HG03575 (cell line): ENCODE results near the gene PDE1C.
"Not testable (repeated sequence)": the region's sequence is repeated elsewhere in the genome, so short reads cannot be mapped to it uniquely, and the experiment has no call there.

Experiments used
- ATAC-seq: cut with Tn5 transposase; IDR thresholded peaks from one replicate; pipeline ENCODE4 v1.9.1; 2021; ENCODE audit not compliant: unreplicated experiment, insufficient number of reproducible peaks, low FRiP score; ENCODE audit errors: extremely low read depth

Gene PDE1C

DNA sequence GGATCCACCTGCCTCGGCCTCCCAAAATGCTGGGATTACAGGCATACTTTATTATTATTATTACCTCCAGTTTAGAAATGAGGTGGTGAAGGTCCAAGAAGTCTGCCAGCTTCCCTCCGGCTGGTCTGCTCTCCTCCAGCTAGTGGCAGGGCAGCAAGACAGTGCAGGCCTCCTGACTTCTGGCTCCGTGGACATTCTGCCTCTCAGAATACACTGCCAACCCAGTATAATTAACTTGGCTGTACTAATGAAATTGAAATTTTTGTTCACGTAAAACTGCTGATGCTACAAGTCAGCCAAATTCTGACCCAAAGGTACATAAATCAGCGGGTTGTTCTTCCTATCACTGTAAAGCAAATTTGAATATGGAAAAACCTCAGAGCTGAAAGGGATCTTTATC, 7.6 kb upstream of the PDE1C start:
- no peak for ATAC-seq

DNA sequence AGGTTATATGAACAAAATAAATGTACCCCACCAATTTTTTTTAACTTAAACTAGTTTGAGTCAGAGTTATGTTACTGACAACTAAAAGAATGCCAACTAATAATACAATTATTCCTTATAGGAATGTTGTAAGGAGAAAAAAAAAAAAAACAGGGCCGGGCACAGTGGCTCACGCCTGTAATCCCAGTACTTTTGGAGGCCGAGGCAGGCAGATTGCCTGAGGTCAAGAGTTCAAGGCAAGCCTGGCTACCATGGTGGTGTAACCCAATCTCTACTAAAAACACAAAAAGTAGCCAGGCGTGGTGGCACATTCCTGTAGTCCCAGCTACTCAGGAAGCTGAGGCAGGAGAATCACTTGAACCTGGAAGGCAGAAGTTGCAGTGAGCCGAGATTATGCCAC, 6.6 kb upstream of the PDE1C start:
- not testable (repeated sequence) for ATAC-seq

DNA sequence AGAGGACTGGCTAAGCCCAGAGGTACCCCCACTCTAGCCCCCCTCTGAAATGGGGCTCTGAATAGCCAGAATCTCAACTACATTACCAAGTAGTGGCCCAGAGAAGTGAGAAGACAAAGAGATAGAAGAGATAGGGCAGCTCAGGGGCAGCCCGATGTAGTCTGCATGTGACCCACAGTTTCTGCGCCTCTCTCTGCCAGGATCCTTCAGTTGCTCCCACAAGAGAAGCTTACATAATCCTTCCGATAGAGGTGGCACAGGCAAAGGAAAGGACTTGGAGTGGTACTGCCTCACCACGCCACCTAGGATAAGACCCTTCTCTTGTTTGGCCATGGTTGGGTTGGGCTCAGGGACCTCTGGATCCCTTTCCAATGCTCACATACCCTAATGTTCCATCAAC, 5.4 kb upstream of the PDE1C start:
- ATAC-seq, result no peak

- ATAC-seq, result no peak
Observed at GRCh38 chr7:32074787-32075585, 4.8 kb upstream of the PDE1C start.

GRCh38 chr7:32073533-32073932, 3.3 kb upstream of the PDE1C start:
- ATAC-seq, result no peak

- no peak for ATAC-seq
Observed at GRCh38 chr7:32072397-32072796, 2.2 kb upstream of the PDE1C start.

DNA sequence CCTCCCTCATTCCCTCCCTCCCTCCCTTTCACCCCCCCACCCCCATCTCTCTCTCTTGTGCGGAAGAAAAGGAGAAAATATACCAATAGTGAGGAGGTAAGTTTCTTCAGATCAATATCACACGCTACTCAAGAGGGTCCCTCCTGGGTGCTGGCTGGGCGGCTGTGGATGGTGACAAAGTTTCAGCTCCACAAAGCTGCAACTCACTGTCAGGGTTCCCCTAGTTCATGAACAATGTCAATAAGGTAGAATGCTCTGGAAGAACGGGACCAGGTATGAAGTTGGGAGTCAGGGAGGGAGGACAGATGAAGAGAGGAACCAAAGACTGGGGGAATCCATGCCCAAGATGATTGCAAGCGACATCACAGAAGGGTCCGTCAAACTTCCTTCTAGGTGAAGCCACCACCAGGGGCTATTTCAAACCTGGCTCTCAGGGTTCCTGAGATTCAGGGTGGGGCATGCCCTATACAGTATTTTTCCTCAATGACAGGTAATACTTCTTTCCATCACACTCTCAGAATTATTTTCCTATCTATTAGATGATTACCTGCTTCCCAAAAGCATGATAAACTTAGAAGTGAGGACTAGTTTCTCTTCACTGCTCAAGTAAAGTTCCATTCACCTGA, 1.4 kb upstream of the PDE1C start:
- ATAC-seq, result no peak

- no peak for ATAC-seq
Observed at GRCh38 chr7:32070051-32070405, 179 bp downstream of the PDE1C start.

GRCh38 chr7:32069116-32069650, 1.0 kb downstream of the PDE1C start:
- no peak for ATAC-seq

- ATAC-seq, result no peak
Observed at GRCh38 chr7:32068411-32069101, 1.7 kb downstream of the PDE1C start.

GRCh38 chr7:32066441-32066840, 3.8 kb downstream of the PDE1C start:
- ATAC-seq, result no peak

DNA sequence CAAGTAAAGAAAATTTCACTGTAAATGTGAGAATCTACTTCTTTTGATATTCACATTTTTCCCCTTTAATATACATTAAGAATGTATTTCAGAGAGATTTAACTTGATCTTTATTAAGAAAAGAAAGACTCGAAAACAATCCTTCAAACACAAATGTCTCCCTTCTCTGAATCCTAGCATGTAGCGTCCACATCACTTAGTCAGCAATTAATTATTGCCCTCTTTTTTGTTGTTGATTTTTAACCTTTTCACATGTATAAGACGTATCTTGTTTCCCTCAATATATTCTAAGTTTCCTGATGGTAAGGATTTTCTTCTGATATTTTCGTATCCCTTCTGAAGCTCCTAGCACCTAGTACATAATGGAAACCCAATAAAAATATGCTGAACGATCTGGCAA, 6.6 kb downstream of the PDE1C start:
- no peak for ATAC-seq

DNA sequence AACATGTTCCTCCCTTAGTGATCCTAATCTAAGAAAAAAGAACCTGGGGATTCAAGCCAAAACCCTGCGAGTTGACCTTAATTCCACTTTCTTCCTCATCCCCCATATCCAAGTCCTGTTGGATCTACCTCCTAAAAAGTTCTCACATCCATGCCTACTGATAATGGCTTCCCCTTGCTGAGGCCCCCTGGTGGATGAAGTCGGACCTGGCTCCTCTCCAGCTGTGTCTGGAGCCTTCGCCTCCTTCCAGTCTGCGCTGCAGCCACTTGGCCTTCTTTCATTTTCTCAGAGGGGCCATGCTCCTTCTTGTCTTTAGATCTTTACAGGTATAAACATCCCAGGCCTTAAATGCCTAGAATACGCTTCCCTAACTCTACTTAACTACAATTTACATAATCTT, 8.1 kb downstream of the PDE1C start:
- no peak for ATAC-seq

- ATAC-seq, result no peak
Observed at GRCh38 chr7:32061346-32061745, 8.9 kb downstream of the PDE1C start.

DNA sequence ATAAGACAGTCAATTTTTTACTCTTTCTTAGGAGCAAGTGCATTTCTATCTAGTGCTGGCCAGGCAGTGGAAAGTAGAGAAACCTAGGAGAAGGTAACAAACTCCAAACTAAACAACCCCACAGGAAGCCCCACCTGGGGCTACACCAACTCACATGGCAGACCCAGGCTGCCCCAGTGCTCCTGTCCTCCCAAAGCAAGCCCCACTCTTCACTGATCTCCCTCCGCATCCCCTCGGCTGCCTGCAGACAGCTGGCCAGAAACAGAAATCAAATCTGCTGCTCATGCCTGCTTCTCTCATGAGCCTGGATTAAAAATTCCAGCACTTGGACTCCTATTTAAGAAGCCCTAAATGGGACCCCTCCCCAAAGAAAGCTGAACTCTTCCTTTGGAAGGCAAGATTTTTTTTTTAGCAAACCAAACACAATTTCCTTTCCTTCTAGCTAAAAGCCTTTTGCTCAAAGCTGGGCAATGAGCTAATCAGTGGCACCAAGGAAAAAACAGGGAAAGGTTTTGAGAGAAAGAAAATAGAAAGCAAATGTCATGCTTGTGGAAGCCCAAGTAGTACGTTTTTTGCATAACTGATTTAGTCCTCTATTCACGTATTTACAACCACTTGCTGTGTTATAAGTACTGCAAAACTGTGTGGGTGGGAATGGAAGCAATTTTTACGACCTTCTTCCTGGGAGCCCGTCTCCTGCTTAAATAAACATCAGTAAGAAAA, 10.8 kb downstream of the PDE1C start:
- no peak for ATAC-seq

DNA sequence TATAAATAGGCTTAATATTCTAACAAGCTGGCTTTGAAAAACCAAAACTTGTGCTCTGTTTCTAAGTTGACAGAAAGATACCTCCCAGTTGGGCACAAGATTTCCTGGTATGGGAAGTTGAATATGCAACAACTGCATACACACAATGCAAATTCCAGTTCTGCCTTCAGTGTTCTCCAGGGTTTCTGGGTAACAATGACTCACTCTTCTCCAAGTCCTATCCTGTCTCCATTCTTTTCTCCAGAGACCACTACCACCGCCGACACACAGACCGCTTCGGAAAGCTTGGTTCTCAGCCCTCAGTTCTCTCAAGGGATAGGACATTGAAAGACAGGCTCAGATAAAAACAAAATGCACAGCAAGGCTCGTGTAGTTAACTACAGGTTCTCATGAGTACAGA, 12.2 kb downstream of the PDE1C start:
- no peak for ATAC-seq

DNA sequence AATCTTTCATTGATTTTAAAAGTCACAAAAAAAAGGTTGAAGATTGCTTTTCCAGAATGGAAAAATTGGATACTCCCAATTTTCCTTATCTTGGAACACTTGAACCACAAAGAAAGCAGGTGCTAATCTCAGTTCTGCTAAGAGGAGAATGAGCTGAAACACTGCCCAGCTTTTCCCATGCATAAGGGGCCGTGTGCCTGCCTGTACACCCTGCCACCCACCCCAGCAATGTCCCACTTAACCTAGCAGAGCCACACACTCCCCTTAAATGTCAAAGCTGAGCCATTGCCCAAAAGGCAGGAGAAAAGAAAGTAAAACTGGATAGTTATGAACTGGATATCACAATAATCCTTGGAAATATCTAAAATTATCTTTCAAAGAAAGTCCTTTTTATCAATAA, 13.4 kb downstream of the PDE1C start:
- ATAC-seq, result no peak

- ATAC-seq, result no peak
Observed at GRCh38 chr7:32053204-32053603, 17.0 kb downstream of the PDE1C start.

DNA sequence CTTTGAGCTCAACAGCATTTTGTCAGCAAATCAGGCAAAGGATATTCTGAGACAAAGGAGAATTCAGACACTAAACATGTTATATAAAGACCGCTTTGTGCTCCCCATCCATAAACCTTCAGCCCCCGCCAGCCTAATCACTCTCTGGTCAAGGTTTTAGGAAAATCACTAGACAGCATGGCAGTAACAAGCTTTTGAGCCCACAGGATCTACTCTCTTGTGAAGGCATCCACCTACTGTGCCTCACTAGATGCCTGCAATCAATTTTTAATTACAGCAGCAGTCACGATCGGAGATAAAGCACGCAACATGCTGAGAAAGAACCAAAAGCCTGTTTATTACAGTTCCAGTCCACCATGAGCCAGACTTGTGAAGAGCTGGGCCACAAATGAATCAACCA, 19.1 kb downstream of the PDE1C start:
- ATAC-seq, result no peak
